ENCODE measurements around the gene TLL1. TPM values are rescaled to one million over a fixed set of nuclear protein-coding genes. Genes with fewer than 3 reads are reported as not detected.

Gene TLL1
- total RNA-seq, 1 experiment from 2014 or later = 0.41 TPM

DNA sequence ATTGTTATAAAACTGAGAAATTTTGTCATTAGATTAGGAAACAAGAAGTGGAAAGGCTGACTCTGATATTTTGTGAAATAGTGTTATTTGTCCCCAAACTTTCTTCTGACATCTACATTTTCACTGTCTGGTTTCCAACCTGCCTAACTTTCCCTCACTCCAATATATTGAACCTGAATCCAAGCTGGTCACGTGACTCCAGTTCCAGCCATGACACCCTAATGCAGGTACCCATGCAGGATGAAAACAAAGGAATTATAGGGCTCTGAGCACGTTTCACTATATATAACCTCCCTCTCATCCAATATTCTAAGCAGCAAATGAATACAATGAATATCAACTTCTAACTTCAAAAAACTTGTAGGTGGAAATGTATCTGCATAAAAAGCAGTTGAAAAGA, 231.6 kb downstream of the TLL1 start:
- DNase-seq (ENCODE audit: low read depth, low spot score) (no peak), ATAC-seq (no peak)
- Histone ChIP-seq H3K36me3 (ENCODE audit: control insufficient read depth, insufficient read depth, low read length) (no peaks in the 10 kb centered on the region), H3K4me1 (ENCODE audit: control insufficient read depth, insufficient read depth, low read length) (no peaks in the 10 kb centered on the region), H3K4me3 (ENCODE audit: low read depth in 2 of 2, low read length in 2 of 2) (no peak overlapping the region), H3K27ac (ENCODE audit: low read length) (no peak overlapping the region), H3K9me3 (ENCODE audit: control insufficient read depth, insufficient read depth, low read depth, low read length) (no peaks in the 10 kb centered on the region), H3K27me3 (ENCODE audit: control insufficient read depth, insufficient read depth, low read length) (no peaks in the 10 kb centered on the region)
- CTCF ChIA-PET = no interaction called here
- TF ChIP-seq, protein P1, sequence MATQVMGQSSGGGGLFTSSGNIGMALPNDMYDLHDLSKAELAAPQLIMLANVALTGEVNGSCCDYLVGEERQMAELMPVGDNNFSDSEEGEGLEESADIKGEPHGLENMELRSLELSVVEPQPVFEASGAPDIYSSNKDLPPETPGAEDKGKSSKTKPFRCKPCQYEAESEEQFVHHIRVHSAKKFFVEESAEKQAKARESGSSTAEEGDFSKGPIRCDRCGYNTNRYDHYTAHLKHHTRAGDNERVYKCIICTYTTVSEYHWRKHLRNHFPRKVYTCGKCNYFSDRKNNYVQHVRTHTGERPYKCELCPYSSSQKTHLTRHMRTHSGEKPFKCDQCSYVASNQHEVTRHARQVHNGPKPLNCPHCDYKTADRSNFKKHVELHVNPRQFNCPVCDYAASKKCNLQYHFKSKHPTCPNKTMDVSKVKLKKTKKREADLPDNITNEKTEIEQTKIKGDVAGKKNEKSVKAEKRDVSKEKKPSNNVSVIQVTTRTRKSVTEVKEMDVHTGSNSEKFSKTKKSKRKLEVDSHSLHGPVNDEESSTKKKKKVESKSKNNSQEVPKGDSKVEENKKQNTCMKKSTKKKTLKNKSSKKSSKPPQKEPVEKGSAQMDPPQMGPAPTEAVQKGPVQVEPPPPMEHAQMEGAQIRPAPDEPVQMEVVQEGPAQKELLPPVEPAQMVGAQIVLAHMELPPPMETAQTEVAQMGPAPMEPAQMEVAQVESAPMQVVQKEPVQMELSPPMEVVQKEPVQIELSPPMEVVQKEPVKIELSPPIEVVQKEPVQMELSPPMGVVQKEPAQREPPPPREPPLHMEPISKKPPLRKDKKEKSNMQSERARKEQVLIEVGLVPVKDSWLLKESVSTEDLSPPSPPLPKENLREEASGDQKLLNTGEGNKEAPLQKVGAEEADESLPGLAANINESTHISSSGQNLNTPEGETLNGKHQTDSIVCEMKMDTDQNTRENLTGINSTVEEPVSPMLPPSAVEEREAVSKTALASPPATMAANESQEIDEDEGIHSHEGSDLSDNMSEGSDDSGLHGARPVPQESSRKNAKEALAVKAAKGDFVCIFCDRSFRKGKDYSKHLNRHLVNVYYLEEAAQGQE (IDR thresholded peaks at IDR 0.05; ENCODE audit: insufficient read depth in 1 of 2, low read depth in 2 of 2, low read length in 1 of 2) = no peak
- TF ChIP-seq TCF7L2 (IDR thresholded peaks at IDR 0.05; ENCODE audit: low read depth, low read length) = no peak
- POLR2A ChIA-PET = no interaction called here
- intact Hi-C loops (cut with micrococcal nuclease; ENCODE audit: unreplicated experiment) = no loop called here
- BruUV-seq (replicated peaks) = no TSS peak
- in situ Hi-C loops (cut with HindIII; ENCODE audit: low pct_unique_long_range_greater_than_20kb, low sequenced_read_pairs) = no loop called here

DNA sequence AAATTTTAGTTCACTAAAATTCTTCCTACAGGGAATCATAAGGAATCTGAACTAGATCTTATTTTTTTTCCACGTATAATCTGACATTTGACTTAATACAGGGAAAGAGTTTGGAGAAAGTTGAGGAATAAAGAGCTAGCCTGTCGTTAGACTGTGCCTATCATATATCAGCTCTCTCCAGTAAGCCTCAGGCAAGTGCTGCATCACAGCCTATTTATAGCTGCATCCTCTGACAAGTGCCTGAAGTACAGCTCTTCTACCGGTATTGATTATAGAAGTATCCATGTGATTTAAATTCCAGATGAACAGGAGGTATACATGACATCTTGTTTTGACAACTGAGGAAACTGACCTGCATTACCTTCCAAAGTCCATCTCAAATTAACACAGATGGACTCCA, 248.9 kb downstream of the TLL1 start:
- Histone ChIP-seq H3K4me3 (ENCODE audit: low read depth in 2 of 2, low read length in 2 of 2) (no peak overlapping the region), H3K4me1 (ENCODE audit: control insufficient read depth, insufficient read depth, low read length) (no peaks in the 10 kb centered on the region), H3K36me3 (ENCODE audit: control insufficient read depth, insufficient read depth, low read length) (no peaks in the 10 kb centered on the region), H3K27ac (ENCODE audit: low read length) (no peak overlapping the region), H3K9me3 (ENCODE audit: control insufficient read depth, insufficient read depth, low read depth, low read length) (no peaks in the 10 kb centered on the region), H3K27me3 (ENCODE audit: control insufficient read depth, insufficient read depth, low read length) (no peaks in the 10 kb centered on the region)
- no TSS peak for BruUV-seq (replicated peaks)
- no peak for DNase-seq (ENCODE audit: low read depth, low spot score)
- intact Hi-C loops (cut with micrococcal nuclease; ENCODE audit: unreplicated experiment) = no loop called here
- POLR2A ChIA-PET = no interaction called here
- CTCF ChIA-PET = interaction anchor here (0.5 kb wide), 1 partner anchor 582 kb away, joined by 4 read pairs; no protein-coding TSS in a partner anchor
- TF ChIP-seq, protein P1 (IDR thresholded peaks at IDR 0.05; ENCODE audit: insufficient read depth in 1 of 2, low read depth in 2 of 2, low read length in 1 of 2) = no peak
- no peak for TF ChIP-seq SIN3A (IDR thresholded peaks at IDR 0.05; ENCODE audit: borderline replicate concordance, insufficient read depth, low read depth, low read length)
- in situ Hi-C loops (cut with HindIII; ENCODE audit: low pct_unique_long_range_greater_than_20kb, low sequenced_read_pairs) = no loop called here
- no peak for ATAC-seq

DNA sequence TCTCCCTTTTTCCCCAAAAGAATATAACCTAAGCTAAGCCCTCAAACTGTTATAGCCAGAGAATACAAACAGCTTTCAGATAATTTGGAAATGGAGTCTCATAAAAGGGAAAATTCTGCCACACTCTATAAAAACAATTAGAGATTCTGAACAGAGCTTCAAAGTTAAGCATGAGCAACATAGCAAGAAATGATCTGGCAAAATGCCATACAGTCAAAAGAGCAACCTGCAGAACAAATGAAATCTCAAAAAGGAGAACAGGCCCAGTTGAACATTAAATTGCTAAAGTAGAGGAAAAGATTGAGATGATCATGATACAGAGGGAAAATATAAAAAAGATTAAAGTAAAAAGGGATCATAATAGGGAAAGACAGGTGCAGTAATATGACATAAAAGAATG, 250.5 kb downstream of the TLL1 start:
- POLR2A ChIA-PET = no interaction called here
- TF ChIP-seq, protein P2, sequence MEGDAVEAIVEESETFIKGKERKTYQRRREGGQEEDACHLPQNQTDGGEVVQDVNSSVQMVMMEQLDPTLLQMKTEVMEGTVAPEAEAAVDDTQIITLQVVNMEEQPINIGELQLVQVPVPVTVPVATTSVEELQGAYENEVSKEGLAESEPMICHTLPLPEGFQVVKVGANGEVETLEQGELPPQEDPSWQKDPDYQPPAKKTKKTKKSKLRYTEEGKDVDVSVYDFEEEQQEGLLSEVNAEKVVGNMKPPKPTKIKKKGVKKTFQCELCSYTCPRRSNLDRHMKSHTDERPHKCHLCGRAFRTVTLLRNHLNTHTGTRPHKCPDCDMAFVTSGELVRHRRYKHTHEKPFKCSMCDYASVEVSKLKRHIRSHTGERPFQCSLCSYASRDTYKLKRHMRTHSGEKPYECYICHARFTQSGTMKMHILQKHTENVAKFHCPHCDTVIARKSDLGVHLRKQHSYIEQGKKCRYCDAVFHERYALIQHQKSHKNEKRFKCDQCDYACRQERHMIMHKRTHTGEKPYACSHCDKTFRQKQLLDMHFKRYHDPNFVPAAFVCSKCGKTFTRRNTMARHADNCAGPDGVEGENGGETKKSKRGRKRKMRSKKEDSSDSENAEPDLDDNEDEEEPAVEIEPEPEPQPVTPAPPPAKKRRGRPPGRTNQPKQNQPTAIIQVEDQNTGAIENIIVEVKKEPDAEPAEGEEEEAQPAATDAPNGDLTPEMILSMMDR (IDR thresholded peaks at IDR 0.05) = no peak
- no peak for TF ChIP-seq TCF7L2 (IDR thresholded peaks at IDR 0.05; ENCODE audit: low read depth, low read length)
- TF ChIP-seq, protein P1 (IDR thresholded peaks at IDR 0.05; ENCODE audit: insufficient read depth in 1 of 2, low read depth in 2 of 2, low read length in 1 of 2) = no peak
- no peak for TF ChIP-seq SIN3A (IDR thresholded peaks at IDR 0.05; ENCODE audit: borderline replicate concordance, insufficient read depth, low read depth, low read length)
- TF ChIP-seq POLR2AphosphoS5 (IDR thresholded peaks at IDR 0.05; ENCODE audit: low read depth, low read length) = no peak
- no peak overlapping the region for H3K4me3 ChIP-seq (ENCODE audit: low read depth in 2 of 2, low read length in 2 of 2)
- no peaks in the 10 kb centered on the region for H3K36me3 ChIP-seq (ENCODE audit: control insufficient read depth, insufficient read depth, low read length)
- no peak overlapping the region for H3K27ac ChIP-seq (ENCODE audit: low read length)
- no TSS peak for BruUV-seq (replicated peaks)
- ATAC-seq (no peak), DNase-seq (ENCODE audit: low read depth, low spot score) (no peak)
- no peaks in the 10 kb centered on the region for H3K27me3 ChIP-seq (ENCODE audit: control insufficient read depth, insufficient read depth, low read length)
- intact Hi-C loops (cut with micrococcal nuclease; ENCODE audit: unreplicated experiment) = no loop called here
- H3K4me1 ChIP-seq (ENCODE audit: control insufficient read depth, insufficient read depth, low read length) = no peaks in the 10 kb centered on the region
- CTCF ChIA-PET = no interaction called here
- in situ Hi-C loops (cut with HindIII; ENCODE audit: low pct_unique_long_range_greater_than_20kb, low sequenced_read_pairs) = no loop called here
- H3K9me3 ChIP-seq (ENCODE audit: control insufficient read depth, insufficient read depth, low read depth, low read length) = no peaks in the 10 kb centered on the region

Measured in Panc1 (cell line).